GM23338 (cell line): Measurements from ENCODE around the gene AGRP. TPM values are rescaled to one million over a fixed set of nuclear protein-coding genes. Genes with fewer than 3 reads are reported as not detected.
A peak's percentile ranks its signal among the peaks of the same experiment; 100 is the strongest.

ENCODE experiments used
- ATAC-seq: fragments of 200-7000 bp; cut with Tn5 transposase; 3 replicates; pipeline ENCODE4 v1.9.1; 2020
- DNase-seq: peaks from one replicate; pipeline ENCODE4 v3.0.0-alpha.2; 2015; ENCODE audit warnings: low spot score
- H2AFZ ChIP-seq: fragments of 200-600 bp; sonication (generic); 2 replicates; pipeline ENCODE4 v1.8.0; 2016; ENCODE audit warnings: antibody characterized with exemption, mild to moderate bottlenecking, moderate library complexity
- H3F3A ChIP-seq: fragments of 200-600 bp; sonication (generic); replicated peaks from 2 replicates; pipeline ENCODE4 v1.8.0; 2017; ENCODE audit warnings: antibody characterized with exemption, mixed run types, low read depth
- H3K27ac ChIP-seq: fragments of 200-600 bp; sonication (generic); 2 replicates; pipeline ENCODE4 v1.6.1; 2016; ENCODE audit warnings: low read depth
- H3K27me3 ChIP-seq: fragments of 200-600 bp; sonication (generic); 2 replicates; pipeline ENCODE4 v1.8.0; 2016; ENCODE audit warnings: mild to moderate bottlenecking, mixed run types, moderate library complexity; ENCODE audit not compliant: insufficient read depth
- H3K36me3 ChIP-seq: fragments of 200-600 bp; sonication (generic); 2 replicates; pipeline ENCODE4 v1.8.0; 2016; ENCODE audit warnings: mild to moderate bottlenecking; ENCODE audit not compliant: insufficient read depth
- H3K4me1 ChIP-seq: fragments of 200-600 bp; sonication (generic); 2 replicates; pipeline ENCODE4 v1.8.0; 2016; ENCODE audit warnings: mild to moderate bottlenecking, moderate library complexity; ENCODE audit not compliant: insufficient read depth
- H3K4me2 ChIP-seq: fragments of 200-600 bp; sonication (generic); 2 replicates; pipeline ENCODE4 v1.7.1; 2017; ENCODE audit warnings: mixed run types
- H3K4me3 ChIP-seq: fragments of 200-600 bp; sonication (generic); 2 replicates; pipeline ENCODE4 v1.6.1; 2016; ENCODE audit warnings: mixed run types
- H3K79me2 ChIP-seq: fragments of 200-600 bp; sonication (generic); replicated peaks from 2 replicates; pipeline ENCODE4 v1.8.0; 2017; ENCODE audit warnings: mild to moderate bottlenecking; ENCODE audit not compliant: insufficient read depth
- H3K9me2 ChIP-seq: fragments of 200-600 bp; sonication (generic); 2 replicates; pipeline ENCODE4 v1.8.0; 2017; ENCODE audit not compliant: insufficient read depth
- H4K20me1 ChIP-seq: fragments of 200-600 bp; sonication (generic); replicated peaks from 2 replicates; pipeline ENCODE4 v1.8.0; 2017; ENCODE audit warnings: mild to moderate bottlenecking; ENCODE audit not compliant: insufficient read depth
- H3K27ac Mint-ChIP-seq: 2 replicates; pipeline ENCODE4 v1.8.0; 2020; ENCODE audit warnings: inconsistent platforms, mild to moderate bottlenecking, moderate library complexity, mixed read lengths
- H3K27me3 Mint-ChIP-seq: 3 replicates; pipeline ENCODE4 v1.8.0; 2022; ENCODE audit warnings: low read depth, mild to moderate bottlenecking, moderate library complexity, mixed read lengths, inconsistent platforms; ENCODE audit not compliant: insufficient read depth, poor library complexity
- H3K36me3 Mint-ChIP-seq: 3 replicates; pipeline ENCODE4 v1.8.0; 2021; ENCODE audit warnings: low read depth, mild to moderate bottlenecking, inconsistent platforms, moderate library complexity, mixed read lengths
- H3K4me1 Mint-ChIP-seq: 3 replicates; pipeline ENCODE4 v1.8.0; 2020; ENCODE audit warnings: mild to moderate bottlenecking, inconsistent platforms, mixed read lengths
- H3K4me3 Mint-ChIP-seq: 3 replicates; pipeline ENCODE4 v1.8.0; 2021; ENCODE audit warnings: moderate library complexity, mild to moderate bottlenecking, inconsistent platforms, mixed read lengths
- H3K9me3 Mint-ChIP-seq: 3 replicates; pipeline ENCODE4 v1.8.0; 2020; ENCODE audit warnings: moderate library complexity, mild to moderate bottlenecking, inconsistent platforms, mixed read lengths
- CREB1 ChIP-seq: fragments of 250-450 bp; sonication (Bioruptor Pico); IDR thresholded peaks from 2 replicates; pipeline ENCODE4 v1.5.0; 2020; ENCODE audit warnings: low read depth, mild to moderate bottlenecking, moderate library complexity
- EZH2 ChIP-seq: fragments of 200-600 bp; sonication (generic); IDR thresholded peaks from one replicate; pipeline ENCODE4 v1.8.0; 2017; ENCODE audit warnings: antibody characterized with exemption, mild to moderate bottlenecking, low read depth; ENCODE audit not compliant: unreplicated experiment
- EZH2phosphoT487 ChIP-seq: fragments of 200-600 bp; sonication (generic); IDR thresholded peaks from one replicate; pipeline ENCODE4 v1.8.1; 2018; ENCODE audit warnings: antibody characterized with exemption; ENCODE audit not compliant: unreplicated experiment
- JUNB ChIP-seq: IDR thresholded peaks from one replicate; pipeline ENCODE4 v1.6.1; 2016; ENCODE audit warnings: antibody characterized with exemption; ENCODE audit not compliant: unreplicated experiment
- NANOG ChIP-seq: IDR thresholded peaks from 2 replicates; pipeline ENCODE4 v1.6.1; 2016; ENCODE audit warnings: antibody characterized with exemption, borderline replicate concordance
- POLR2AphosphoS5 ChIP-seq: IDR thresholded peaks from 2 replicates; pipeline ENCODE4 v1.6.1; 2016; ENCODE audit warnings: antibody characterized with exemption, low read depth
- STAT1 ChIP-seq: IDR thresholded peaks from one replicate; pipeline ENCODE4 v1.6.1; 2016; ENCODE audit warnings: antibody characterized with exemption; ENCODE audit not compliant: unreplicated experiment
- ZNF114 ChIP-seq: fragments of 250-450 bp; sonication (Bioruptor Pico); IDR thresholded peaks from 2 replicates; pipeline ENCODE4 v1.5.0; 2020; ENCODE audit warnings: mild to moderate bottlenecking, moderate library complexity
- ZNF331 ChIP-seq: fragments of 250-450 bp; sonication (Bioruptor Pico); IDR thresholded peaks from 2 replicates; pipeline ENCODE4 v1.5.0; 2020; ENCODE audit warnings: low read depth, mild to moderate bottlenecking, moderate library complexity
- polyA plus RNA-seq: library from polyadenylated mRNA; unstranded; fragments of >200 nt; fragmentation: Nextera tagmentation; extraction: Ambion mirVana; gene quantifications from 2 replicates; pipeline ENCODE4 v1.2.1, GENCODE V29; 2016
- total RNA-seq: library from RNA; depleted of rRNA; stranded (reverse); fragments of >200 nt; shearing (Covaris generic); gene quantifications from 2 replicates; pipeline ENCODE4 v1.2.3, GENCODE V29; 2014
- TF ChIP-seq, protein P1 (sequence below): IDR thresholded peaks from 2 replicates; pipeline ENCODE4 v1.6.1; 2016; ENCODE audit warnings: antibody characterized with exemption
- TF ChIP-seq, protein P2 (sequence below): fragments of 250-450 bp; sonication (Bioruptor Pico); IDR thresholded peaks from 2 replicates; pipeline ENCODE4 v1.5.0; 2020; ENCODE audit warnings: mild to moderate bottlenecking, moderate library complexity
- TF ChIP-seq, protein P3 (sequence below): IDR thresholded peaks from one replicate; pipeline ENCODE4 v1.6.1; 2018; ENCODE audit warnings: antibody characterized with exemption; ENCODE audit not compliant: unreplicated experiment
- TF ChIP-seq, protein P4 (sequence below), 2 experiments: fragments of 200-600 bp in 1 of 2; sonication (generic) in 1 of 2; conservative IDR thresholded peaks; 2 replicates each; pipeline versions ENCODE4 v1.5.1 to v1.6.1; 2016 to 2017; ENCODE audit warnings: antibody characterized with exemption in 2 of 2, low read depth in 2 of 2, mild to moderate bottlenecking in 2 of 2, moderate library complexity in 1 of 2

Gene AGRP
- total and polyA plus RNA-seq, 2 experiments from 2014 or later = not detected

DNA sequence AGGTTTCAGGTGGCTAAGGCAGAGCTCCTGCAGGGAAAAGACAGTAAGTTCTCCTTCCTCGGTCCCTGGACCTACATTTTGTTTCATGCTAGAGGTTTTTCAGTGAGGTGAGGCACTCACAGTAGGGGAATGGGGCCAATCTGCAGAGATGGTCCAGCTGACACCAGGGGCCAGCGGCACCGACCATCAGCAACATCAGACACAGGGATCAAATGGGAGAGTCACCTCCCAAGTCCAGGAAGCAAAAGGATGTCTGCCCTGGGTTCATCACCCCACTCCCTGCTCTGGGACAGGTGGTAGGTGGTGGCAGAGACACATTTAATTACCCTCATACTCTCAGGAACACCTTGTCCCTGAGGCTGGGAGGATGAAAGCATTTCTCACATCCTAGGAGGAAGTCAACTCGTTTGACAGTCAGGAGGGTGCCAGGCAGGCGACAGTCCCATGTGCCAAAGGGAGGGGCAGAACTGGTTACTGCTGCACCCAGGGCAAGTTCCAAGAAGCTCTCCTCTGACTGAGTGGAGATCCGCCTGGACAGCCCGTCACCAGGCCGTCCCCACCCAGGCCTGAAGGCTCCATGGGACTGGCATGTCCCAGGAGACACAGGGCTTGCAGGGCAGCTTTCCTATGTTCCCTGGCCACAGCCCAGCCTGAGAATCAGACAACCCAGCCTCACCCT, 21.6 kb downstream of the AGRP start:
- H3K4me1 Mint-ChIP-seq = peaks cover 10% of the 10 kb centered on the region
- no peaks in the 10 kb centered on the region for H3K9me2 ChIP-seq
- no peaks in the 10 kb centered on the region for H3K27me3 ChIP-seq
- no peak overlapping the region for H2AFZ ChIP-seq
- H3F3A ChIP-seq = 0 out of 2 replicates have a peak, but pooled peaks cover 2% of the 10 kb centered on the region
- H3K36me3 Mint-ChIP-seq = no peaks in the 10 kb centered on the region
- H3K27me3 Mint-ChIP-seq = peaks cover 6% of the 10 kb centered on the region
- H3K27ac Mint-ChIP-seq = peak overlapping the region; percentile 56; the same call in 1 of the 2 replicates
- no peak for ATAC-seq
- H3K36me3 ChIP-seq = no peaks in the 10 kb centered on the region
- H4K20me1 ChIP-seq = peaks cover 12% of the 10 kb centered on the region; the same call in 1 of the 2 replicates
- no peak overlapping the region for H3K4me3 ChIP-seq
- H3K9me3 Mint-ChIP-seq = no peaks in the 10 kb centered on the region
- no peak overlapping the region for H3K27ac ChIP-seq
- DNase-seq = no peak
- no peak overlapping the region for H3K4me2 ChIP-seq
- H3K4me3 Mint-ChIP-seq = no peak overlapping the region
- no peaks in the 10 kb centered on the region for H3K4me1 ChIP-seq
- TF ChIP-seq STAT1 (no peak), POLR2AphosphoS5 (no peak), EZH2phosphoT487 (no peak), ZNF331 (CRISPR knock-in tag) (no peak), NANOG (no peak), JUNB (no peak), CREB1 (no peak), ZNF114 (no peak), EZH2 (no peak)
- TF ChIP-seq, protein P1, sequence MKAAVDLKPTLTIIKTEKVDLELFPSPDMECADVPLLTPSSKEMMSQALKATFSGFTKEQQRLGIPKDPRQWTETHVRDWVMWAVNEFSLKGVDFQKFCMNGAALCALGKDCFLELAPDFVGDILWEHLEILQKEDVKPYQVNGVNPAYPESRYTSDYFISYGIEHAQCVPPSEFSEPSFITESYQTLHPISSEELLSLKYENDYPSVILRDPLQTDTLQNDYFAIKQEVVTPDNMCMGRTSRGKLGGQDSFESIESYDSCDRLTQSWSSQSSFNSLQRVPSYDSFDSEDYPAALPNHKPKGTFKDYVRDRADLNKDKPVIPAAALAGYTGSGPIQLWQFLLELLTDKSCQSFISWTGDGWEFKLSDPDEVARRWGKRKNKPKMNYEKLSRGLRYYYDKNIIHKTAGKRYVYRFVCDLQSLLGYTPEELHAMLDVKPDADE = no peak
- TF ChIP-seq, protein P2, sequence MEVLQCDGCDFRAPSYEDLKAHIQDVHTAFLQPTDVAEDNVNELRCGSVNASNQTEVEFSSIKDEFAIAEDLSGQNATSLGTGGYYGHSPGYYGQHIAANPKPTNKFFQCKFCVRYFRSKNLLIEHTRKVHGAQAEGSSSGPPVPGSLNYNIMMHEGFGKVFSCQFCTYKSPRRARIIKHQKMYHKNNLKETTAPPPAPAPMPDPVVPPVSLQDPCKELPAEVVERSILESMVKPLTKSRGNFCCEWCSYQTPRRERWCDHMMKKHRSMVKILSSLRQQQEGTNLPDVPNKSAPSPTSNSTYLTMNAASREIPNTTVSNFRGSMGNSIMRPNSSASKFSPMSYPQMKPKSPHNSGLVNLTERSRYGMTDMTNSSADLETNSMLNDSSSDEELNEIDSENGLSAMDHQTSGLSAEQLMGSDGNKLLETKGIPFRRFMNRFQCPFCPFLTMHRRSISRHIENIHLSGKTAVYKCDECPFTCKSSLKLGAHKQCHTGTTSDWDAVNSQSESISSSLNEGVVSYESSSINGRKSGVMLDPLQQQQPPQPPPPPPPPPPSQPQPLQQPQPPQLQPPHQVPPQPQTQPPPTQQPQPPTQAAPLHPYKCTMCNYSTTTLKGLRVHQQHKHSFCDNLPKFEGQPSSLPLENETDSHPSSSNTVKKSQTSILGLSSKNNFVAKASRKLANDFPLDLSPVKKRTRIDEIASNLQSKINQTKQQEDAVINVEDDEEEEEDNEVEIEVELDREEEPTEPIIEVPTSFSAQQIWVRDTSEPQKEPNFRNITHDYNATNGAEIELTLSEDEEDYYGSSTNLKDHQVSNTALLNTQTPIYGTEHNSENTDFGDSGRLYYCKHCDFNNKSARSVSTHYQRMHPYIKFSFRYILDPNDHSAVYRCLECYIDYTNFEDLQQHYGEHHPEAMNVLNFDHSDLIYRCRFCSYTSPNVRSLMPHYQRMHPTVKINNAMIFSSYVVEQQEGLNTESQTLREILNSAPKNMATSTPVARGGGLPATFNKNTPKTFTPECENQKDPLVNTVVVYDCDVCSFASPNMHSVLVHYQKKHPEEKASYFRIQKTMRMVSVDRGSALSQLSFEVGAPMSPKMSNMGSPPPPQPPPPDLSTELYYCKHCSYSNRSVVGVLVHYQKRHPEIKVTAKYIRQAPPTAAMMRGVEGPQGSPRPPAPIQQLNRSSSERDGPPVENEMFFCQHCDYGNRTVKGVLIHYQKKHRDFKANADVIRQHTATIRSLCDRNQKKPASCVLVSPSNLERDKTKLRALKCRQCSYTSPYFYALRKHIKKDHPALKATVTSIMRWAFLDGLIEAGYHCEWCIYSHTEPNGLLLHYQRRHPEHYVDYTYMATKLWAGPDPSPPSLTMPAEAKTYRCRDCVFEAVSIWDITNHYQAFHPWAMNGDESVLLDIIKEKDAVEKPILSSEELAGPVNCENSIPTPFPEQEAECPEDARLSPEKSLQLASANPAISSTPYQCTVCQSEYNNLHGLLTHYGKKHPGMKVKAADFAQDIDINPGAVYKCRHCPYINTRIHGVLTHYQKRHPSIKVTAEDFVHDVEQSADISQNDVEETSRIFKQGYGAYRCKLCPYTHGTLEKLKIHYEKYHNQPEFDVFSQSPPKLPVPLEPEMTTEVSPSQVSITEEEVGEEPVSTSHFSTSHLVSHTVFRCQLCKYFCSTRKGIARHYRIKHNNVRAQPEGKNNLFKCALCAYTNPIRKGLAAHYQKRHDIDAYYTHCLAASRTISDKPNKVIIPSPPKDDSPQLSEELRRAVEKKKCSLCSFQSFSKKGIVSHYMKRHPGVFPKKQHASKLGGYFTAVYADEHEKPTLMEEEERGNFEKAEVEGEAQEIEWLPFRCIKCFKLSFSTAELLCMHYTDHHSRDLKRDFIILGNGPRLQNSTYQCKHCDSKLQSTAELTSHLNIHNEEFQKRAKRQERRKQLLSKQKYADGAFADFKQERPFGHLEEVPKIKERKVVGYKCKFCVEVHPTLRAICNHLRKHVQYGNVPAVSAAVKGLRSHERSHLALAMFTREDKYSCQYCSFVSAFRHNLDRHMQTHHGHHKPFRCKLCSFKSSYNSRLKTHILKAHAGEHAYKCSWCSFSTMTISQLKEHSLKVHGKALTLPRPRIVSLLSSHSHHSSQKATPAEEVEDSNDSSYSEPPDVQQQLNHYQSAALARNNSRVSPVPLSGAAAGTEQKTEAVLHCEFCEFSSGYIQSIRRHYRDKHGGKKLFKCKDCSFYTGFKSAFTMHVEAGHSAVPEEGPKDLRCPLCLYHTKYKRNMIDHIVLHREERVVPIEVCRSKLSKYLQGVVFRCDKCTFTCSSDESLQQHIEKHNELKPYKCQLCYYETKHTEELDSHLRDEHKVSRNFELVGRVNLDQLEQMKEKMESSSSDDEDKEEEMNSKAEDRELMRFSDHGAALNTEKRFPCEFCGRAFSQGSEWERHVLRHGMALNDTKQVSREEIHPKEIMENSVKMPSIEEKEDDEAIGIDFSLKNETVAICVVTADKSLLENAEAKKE (CRISPR knock-in tag) = no peak
- TF ChIP-seq, protein P3, sequence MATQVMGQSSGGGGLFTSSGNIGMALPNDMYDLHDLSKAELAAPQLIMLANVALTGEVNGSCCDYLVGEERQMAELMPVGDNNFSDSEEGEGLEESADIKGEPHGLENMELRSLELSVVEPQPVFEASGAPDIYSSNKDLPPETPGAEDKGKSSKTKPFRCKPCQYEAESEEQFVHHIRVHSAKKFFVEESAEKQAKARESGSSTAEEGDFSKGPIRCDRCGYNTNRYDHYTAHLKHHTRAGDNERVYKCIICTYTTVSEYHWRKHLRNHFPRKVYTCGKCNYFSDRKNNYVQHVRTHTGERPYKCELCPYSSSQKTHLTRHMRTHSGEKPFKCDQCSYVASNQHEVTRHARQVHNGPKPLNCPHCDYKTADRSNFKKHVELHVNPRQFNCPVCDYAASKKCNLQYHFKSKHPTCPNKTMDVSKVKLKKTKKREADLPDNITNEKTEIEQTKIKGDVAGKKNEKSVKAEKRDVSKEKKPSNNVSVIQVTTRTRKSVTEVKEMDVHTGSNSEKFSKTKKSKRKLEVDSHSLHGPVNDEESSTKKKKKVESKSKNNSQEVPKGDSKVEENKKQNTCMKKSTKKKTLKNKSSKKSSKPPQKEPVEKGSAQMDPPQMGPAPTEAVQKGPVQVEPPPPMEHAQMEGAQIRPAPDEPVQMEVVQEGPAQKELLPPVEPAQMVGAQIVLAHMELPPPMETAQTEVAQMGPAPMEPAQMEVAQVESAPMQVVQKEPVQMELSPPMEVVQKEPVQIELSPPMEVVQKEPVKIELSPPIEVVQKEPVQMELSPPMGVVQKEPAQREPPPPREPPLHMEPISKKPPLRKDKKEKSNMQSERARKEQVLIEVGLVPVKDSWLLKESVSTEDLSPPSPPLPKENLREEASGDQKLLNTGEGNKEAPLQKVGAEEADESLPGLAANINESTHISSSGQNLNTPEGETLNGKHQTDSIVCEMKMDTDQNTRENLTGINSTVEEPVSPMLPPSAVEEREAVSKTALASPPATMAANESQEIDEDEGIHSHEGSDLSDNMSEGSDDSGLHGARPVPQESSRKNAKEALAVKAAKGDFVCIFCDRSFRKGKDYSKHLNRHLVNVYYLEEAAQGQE = no peak
- TF ChIP-seq, protein P4, sequence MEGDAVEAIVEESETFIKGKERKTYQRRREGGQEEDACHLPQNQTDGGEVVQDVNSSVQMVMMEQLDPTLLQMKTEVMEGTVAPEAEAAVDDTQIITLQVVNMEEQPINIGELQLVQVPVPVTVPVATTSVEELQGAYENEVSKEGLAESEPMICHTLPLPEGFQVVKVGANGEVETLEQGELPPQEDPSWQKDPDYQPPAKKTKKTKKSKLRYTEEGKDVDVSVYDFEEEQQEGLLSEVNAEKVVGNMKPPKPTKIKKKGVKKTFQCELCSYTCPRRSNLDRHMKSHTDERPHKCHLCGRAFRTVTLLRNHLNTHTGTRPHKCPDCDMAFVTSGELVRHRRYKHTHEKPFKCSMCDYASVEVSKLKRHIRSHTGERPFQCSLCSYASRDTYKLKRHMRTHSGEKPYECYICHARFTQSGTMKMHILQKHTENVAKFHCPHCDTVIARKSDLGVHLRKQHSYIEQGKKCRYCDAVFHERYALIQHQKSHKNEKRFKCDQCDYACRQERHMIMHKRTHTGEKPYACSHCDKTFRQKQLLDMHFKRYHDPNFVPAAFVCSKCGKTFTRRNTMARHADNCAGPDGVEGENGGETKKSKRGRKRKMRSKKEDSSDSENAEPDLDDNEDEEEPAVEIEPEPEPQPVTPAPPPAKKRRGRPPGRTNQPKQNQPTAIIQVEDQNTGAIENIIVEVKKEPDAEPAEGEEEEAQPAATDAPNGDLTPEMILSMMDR (conservative IDR thresholded peaks at IDR 0.05; ENCODE audit: low read depth in 2 of 2) = no peak
- no peaks in the 10 kb centered on the region for H3K79me2 ChIP-seq
